Measurements from ENCODE around the gene CTSH.
A peak's percentile ranks its signal among the peaks of the same experiment; 100 is the strongest.
"Not testable (repeated sequence)": the region's sequence is repeated elsewhere in the genome, so short reads cannot be mapped to it uniquely, and the experiment has no call there.

CTSH gene

DNA sequence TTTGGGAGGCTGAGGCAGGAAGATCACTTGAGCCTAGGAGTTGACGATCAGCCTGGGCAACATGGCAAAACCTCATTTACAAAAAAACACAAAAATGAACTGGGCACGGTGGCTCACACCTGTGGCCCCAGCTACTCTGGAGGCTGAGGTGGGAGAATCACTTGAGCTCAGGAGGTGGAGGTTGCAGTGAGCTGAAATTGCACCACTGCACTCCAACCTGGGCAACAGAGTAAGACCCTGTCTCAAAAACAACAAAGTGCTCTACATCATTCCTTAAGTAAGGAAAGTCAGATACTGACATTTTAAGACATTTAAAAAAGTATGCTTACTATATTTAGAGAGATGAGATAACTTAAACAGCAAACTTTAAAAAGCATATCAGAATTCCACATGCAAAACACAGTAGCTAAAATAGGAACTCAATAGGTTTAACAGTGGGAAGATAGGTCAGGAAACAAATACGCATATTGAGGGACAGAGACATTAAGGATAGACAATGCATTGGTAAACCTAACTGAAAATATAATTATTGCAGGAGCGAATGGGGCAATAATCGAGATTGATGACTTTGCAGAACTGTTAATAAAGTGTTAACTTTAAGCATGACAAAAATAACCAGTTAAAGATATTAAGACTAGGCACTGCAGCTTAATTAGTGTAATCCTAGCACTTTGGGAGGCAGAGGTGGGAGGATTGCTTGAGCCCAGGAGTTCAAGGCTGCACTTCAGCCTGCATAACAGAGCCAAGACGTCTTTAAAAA, 40.1 kb downstream of the CTSH start:
- no peak overlapping the region for H3K4me3 ChIP-seq (replicated peaks; ENCODE audit: low read depth, low read length)
- DNase-seq (ENCODE audit: low read depth) = no peak
- TF ChIP-seq, protein P1, sequence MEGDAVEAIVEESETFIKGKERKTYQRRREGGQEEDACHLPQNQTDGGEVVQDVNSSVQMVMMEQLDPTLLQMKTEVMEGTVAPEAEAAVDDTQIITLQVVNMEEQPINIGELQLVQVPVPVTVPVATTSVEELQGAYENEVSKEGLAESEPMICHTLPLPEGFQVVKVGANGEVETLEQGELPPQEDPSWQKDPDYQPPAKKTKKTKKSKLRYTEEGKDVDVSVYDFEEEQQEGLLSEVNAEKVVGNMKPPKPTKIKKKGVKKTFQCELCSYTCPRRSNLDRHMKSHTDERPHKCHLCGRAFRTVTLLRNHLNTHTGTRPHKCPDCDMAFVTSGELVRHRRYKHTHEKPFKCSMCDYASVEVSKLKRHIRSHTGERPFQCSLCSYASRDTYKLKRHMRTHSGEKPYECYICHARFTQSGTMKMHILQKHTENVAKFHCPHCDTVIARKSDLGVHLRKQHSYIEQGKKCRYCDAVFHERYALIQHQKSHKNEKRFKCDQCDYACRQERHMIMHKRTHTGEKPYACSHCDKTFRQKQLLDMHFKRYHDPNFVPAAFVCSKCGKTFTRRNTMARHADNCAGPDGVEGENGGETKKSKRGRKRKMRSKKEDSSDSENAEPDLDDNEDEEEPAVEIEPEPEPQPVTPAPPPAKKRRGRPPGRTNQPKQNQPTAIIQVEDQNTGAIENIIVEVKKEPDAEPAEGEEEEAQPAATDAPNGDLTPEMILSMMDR (IDR thresholded peaks at IDR 0.05; ENCODE audit: low read length, missing control alignments) = no peak

DNA sequence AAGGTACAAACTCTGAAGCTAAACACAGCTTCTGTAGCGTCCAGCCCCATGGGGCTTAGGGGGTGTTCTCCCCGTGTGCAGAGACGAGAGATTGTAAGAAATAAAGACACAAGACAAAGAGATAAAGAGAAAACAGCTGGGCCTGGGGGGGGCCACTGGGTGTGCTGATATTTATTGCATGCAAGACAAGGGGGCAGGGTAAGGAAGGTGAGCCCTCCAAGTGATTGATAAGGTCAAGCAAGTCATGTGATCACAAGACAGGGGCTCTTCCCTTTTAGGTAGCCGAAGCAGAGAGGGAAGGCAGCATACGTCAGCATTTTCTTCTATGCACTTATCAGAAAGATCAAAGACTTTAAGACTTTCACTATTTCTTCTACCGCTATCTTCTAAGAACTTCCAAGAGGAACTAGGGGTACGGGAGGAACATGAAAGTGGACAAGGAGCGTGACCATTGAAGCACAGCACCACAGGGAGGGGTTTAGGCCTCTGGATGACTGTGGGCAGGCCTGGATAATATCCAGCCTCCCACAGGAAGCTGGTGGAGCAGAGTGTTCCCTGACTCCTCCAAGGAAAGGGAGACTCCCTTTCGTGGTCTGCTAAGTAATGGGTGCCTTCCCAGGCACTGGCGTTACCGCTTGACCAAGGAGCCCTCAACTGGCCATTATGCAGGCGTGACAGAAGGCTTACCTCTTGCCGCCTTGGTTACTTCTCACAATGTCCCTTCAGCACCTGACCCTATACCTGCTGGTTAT, 42.4 kb downstream of the CTSH start:
- peak; percentile 59 for DNase-seq (ENCODE audit: low read depth)
- H3K4me3 ChIP-seq (replicated peaks; ENCODE audit: low read depth, low read length) = not testable (repeated sequence)

DNA sequence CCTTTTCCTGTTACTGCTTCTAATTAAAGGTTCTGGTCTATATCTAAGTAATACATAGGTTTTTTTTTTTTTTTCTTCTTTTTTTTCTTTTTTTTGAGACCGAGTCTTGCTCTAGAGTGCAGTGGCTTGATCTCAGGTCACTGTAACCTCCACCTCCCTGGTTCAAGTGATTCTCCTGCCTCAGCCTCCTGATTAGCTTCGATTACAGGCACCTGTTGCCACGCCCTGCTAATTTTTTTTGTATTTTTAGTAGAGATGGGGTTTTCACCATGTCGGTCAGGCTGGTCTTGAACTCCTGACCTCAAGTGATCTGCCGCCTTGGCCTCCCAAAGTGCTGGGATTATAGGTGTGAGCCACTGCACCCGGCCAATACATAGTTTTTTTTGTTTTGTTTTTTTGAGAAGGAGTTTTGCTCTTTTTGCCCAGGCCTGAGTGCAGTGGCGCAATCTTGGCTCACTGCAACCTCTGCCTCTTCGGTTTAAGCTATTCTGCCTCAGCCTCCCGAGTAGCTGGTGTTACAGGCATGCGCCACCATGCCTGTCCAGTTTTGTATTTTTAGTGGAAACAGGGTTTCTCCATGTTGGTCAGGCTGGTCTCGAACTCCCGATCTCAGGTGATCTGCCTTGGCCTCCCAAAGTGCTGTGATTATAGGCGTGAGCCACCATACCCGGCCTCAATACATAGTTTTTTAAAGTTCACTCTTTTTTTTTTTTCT, 43.9 kb downstream of the CTSH start:
- H3K4me3 ChIP-seq (replicated peaks; ENCODE audit: low read depth, low read length); DNase-seq (ENCODE audit: low read depth): not testable (repeated sequence)

DNA sequence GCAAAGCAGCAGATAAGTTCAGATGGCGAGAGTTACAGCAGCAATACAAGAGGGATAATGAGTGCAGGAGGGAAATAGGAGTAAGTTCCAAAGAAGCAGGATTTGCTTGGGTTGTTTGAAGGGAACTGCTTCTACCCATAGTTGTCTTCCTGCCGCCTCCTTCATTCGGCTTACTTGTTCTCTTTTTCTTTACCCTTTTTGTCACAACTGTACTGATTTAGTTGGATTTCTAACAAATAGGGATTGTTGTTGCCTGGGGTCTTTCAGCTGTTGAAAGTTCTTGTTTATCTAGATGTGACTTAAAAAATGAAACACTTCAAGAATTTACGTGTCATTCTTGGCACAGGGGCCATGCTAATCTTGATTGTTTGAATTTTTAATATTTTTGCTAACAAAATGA, 46.3 kb downstream of the CTSH start:
- TF ChIP-seq, protein P1 (IDR thresholded peaks at IDR 0.05; ENCODE audit: low read length, missing control alignments) = no peak
- no peak overlapping the region for H3K4me3 ChIP-seq (replicated peaks; ENCODE audit: low read depth, low read length)
- DNase-seq (ENCODE audit: low read depth) = no peak

DNA sequence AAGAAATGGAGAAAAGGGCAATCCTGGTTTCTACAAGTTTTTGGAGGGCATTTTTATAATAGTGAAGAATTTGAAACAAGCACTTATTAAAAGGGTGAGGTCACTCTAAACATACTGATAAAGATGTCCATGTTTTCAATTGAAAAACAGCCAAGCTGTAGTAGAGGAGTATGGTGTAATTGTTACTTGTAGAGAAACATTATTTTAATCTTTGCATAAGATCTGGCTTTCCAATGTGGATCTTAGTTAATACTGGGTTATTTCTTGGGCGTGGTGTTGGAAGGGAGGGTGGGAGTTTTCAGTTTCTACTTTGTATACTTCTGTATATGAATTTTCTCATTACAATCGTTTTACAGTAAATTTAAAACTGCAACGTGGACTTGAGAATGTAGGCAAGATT, 49.4 kb downstream of the CTSH start:
- no peak overlapping the region for H3K4me3 ChIP-seq (replicated peaks; ENCODE audit: low read depth, low read length)
- DNase-seq (ENCODE audit: low read depth) = no peak
- TF ChIP-seq, protein P1 (IDR thresholded peaks at IDR 0.05; ENCODE audit: low read length, missing control alignments) = no peak

DNA sequence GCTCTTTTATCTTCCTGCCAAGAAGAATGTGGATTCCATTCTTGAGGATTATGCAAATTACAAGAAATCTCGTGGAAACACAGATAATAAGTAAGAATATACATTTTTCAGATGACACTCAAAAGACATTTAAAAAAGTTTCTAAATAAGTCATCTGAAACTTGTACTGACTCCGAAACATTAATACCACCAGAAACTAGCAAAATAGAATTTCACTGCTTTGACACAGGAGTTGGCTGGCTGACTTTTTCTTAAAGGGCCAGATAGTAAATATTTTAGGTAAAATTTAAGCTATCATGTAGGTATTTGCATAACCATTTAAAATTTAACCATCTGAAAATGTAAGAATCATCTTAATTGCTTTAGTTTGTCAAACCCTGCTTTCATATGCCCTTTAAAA, 51.3 kb downstream of the CTSH start:
- DNase-seq (ENCODE audit: low read depth) = no peak
- no peak overlapping the region for H3K4me3 ChIP-seq (replicated peaks; ENCODE audit: low read depth, low read length)
- TF ChIP-seq, protein P1 (IDR thresholded peaks at IDR 0.05; ENCODE audit: low read length, missing control alignments) = no peak

DNA sequence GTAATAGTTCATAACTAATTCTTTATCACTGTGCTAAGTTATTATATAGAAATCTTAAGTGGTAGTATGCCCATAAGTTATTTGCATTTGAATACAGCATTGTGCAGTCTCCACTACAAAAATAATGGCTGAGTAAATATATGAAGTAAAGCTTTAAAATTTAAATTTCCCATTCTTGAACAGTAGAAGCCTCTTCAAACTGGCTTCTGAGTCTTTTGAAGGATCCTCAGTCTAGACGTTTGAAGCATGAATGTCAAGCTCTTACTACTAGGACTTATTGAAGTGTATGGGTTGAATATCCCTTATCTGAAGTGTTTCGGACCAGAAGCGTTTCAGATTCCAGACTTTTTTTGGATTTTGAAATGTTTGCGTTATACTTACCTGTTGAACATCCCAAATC, 55.8 kb downstream of the CTSH start:
- TF ChIP-seq, protein P1 (IDR thresholded peaks at IDR 0.05; ENCODE audit: low read length, missing control alignments) = no peak
- no peak overlapping the region for H3K4me3 ChIP-seq (replicated peaks; ENCODE audit: low read depth, low read length)
- DNase-seq (ENCODE audit: low read depth) = no peak
